H1 (cell line): Measurements from ENCODE around the gene ICA1. TPM values are rescaled to one million over a fixed set of nuclear protein-coding genes. Genes with fewer than 3 reads are reported as not detected.

Source experiments
- CTCF ChIA-PET: fragments of 300-600 bp; sonication (Branson Sonifier 250); formaldehyde crosslinking; loops from one replicate; lab custom pipeline; 2021; ENCODE audit not compliant: partially characterized antibody; lab: Charles Lee
- POLR2A ChIA-PET: fragments of 300-600 bp; sonication (Branson Sonifier 250); formaldehyde crosslinking; loops from one replicate; lab custom pipeline; 2021; ENCODE audit warnings: inconsistent platforms; ENCODE audit not compliant: partially characterized antibody; lab: Charles Lee
- DNase-seq, 2 experiments: peaks; one replicate each; pipeline versions ENCODE4 v3.0.0 to v3.0.0-alpha.2; 2010 to 2022; ENCODE audit warnings: low spot score in 2 of 2, low read depth in 1 of 2, mixed read lengths in 1 of 2
- FAIRE-seq: peaks from 2 replicates; lab custom pipeline; 2011; peaks lifted over from hg19 to GRCh38; lab: Jason Lieb, UNC
- H2AFZ ChIP-seq: 2 replicates; pipeline ENCODE4 v1.8.1; 2012; ENCODE audit warnings: low read length, inconsistent platforms
- H2AK5ac ChIP-seq: 2 replicates; pipeline ENCODE4 v1.6.1; 2013; ENCODE audit warnings: low read depth, low read length
- H2BK120ac ChIP-seq: replicated peaks from 2 replicates; pipeline ENCODE3; 2013; ENCODE audit warnings: low read depth, low read length, inconsistent platforms
- H2BK12ac ChIP-seq: 2 replicates; pipeline ENCODE4 v1.6.1; 2013; ENCODE audit warnings: low read depth, low read length
- H2BK15ac ChIP-seq: 2 replicates; pipeline ENCODE4 v1.6.1; 2013; ENCODE audit warnings: low read length
- H2BK20ac ChIP-seq: 2 replicates; pipeline ENCODE4 v1.6.1; 2013; ENCODE audit warnings: low read length
- H2BK5ac ChIP-seq: 2 replicates; pipeline ENCODE4 v1.6.1; 2013; ENCODE audit warnings: low read depth, low read length
- H3K14ac ChIP-seq: 2 replicates; pipeline ENCODE4 v1.6.1; 2013; ENCODE audit warnings: inconsistent platforms; ENCODE audit not compliant: insufficient read length
- H3K18ac ChIP-seq: 2 replicates; pipeline ENCODE4 v1.6.1; 2013; ENCODE audit warnings: low read length; ENCODE audit errors: extremely low read depth
- H3K23ac ChIP-seq: 2 replicates; pipeline ENCODE4 v1.6.1; 2013; ENCODE audit warnings: inconsistent platforms; ENCODE audit not compliant: insufficient read length
- H3K23me2 ChIP-seq: 2 replicates; pipeline ENCODE4 v1.6.1; 2013; ENCODE audit warnings: low read depth, low read length
- H3K27ac ChIP-seq: 2 replicates; pipeline ENCODE4 v1.6.1; 2011; ENCODE audit warnings: low read depth, low read length, inconsistent platforms
- H3K27me3 ChIP-seq, 4 experiments: replicated peaks in 1 of 4; 1 replicate in 1 of 4; 2 replicates in 3 of 4; pipeline versions ENCODE4 v1.6.1 to v1.8.1; 2011 to 2013; ENCODE audit warnings: low read length in 3 of 4, mild to moderate bottlenecking in 3 of 4, inconsistent platforms in 2 of 4, mixed read lengths in 2 of 4, moderate library complexity in 1 of 4; ENCODE audit not compliant: control insufficient read depth in 3 of 4, insufficient read depth in 3 of 4; ENCODE audit errors: extremely low read depth in 1 of 4
- H3K36me3 ChIP-seq, 4 experiments: 2 replicates each; pipeline versions ENCODE4 v1.6.1 to v1.8.1; 2011 to 2013; ENCODE audit warnings: mild to moderate bottlenecking in 4 of 4, low read length in 3 of 4, moderate library complexity in 2 of 4, control low read depth in 1 of 4, inconsistent platforms in 1 of 4; ENCODE audit not compliant: insufficient read depth in 4 of 4, control insufficient read depth in 2 of 4
- H3K4ac ChIP-seq: replicated peaks from 2 replicates; pipeline ENCODE3; 2013; ENCODE audit warnings: low read length, low read depth, mixed read lengths, inconsistent platforms; ENCODE audit not compliant: insufficient read length
- H3K4me1 ChIP-seq, 4 experiments: replicated peaks in 1 of 4; 1 replicate in 1 of 4; 2 replicates in 3 of 4; pipeline versions ENCODE4 v1.6.1 to v1.8.1; 2011 to 2013; ENCODE audit warnings: low read length in 3 of 4, inconsistent platforms in 2 of 4, mixed read lengths in 1 of 4; ENCODE audit not compliant: insufficient read depth in 4 of 4, control insufficient read depth in 3 of 4
- H3K4me2 ChIP-seq, 2 experiments: 2 replicates each; pipeline versions ENCODE4 v1.6.1 to v1.8.1; 2011 to 2013; ENCODE audit warnings: low read depth in 2 of 2, low read length in 2 of 2, control low read depth in 1 of 2, inconsistent platforms in 1 of 2, mild to moderate bottlenecking in 1 of 2; ENCODE audit not compliant: insufficient read depth in 1 of 2
- H3K4me3 ChIP-seq, 4 experiments: fragments of 200-600, 300-600 bp in 1 of 4; sonication (generic), shearing (Covaris generic), sonication (Bioruptor Twin) in 1 of 4; 2 replicates each; pipeline versions ENCODE4 v1.5.1 to v1.8.1; 2011 to 2016; ENCODE audit warnings: low read length in 4 of 4, low read depth in 3 of 4, control low read depth in 2 of 4, inconsistent platforms in 2 of 4, mild to moderate bottlenecking in 2 of 4, mixed read lengths in 1 of 4, moderate library complexity in 1 of 4; ENCODE audit not compliant: insufficient read depth in 2 of 4; ENCODE audit errors: extremely low read depth in 1 of 4
- H3K56ac ChIP-seq: replicated peaks from 2 replicates; pipeline ENCODE3; 2013; ENCODE audit warnings: low read depth, mild to moderate bottlenecking, mixed read lengths, low read length, inconsistent platforms; ENCODE audit not compliant: insufficient read length
- H3K79me1 ChIP-seq: 2 replicates; pipeline ENCODE4 v1.6.1; 2013; ENCODE audit warnings: low read depth, low read length, control low read depth
- H3K79me2 ChIP-seq, 2 experiments: 2 replicates each; pipeline versions ENCODE4 v1.6.1 to v1.8.1; 2012 to 2013; ENCODE audit warnings: low read length in 2 of 2, mild to moderate bottlenecking in 2 of 2, inconsistent platforms in 1 of 2; ENCODE audit not compliant: insufficient read depth in 2 of 2, control insufficient read depth in 1 of 2
- H3K9ac ChIP-seq, 4 experiments: replicated peaks in 1 of 4; 1 replicate in 1 of 4; 2 replicates in 3 of 4; pipeline versions ENCODE4 v1.6.1 to v1.8.1; 2011 to 2013; ENCODE audit warnings: low read depth in 3 of 4, low read length in 3 of 4, control low read depth in 2 of 4, mild to moderate bottlenecking in 2 of 4, moderate library complexity in 2 of 4, inconsistent platforms in 1 of 4; ENCODE audit errors: extremely low read depth in 1 of 4
- H3K9me3 ChIP-seq, 2 experiments: 2 replicates each; pipeline versions ENCODE4 v1.6.1 to v1.8.1; 2012 to 2013; ENCODE audit warnings: mild to moderate bottlenecking in 2 of 2, moderate library complexity in 2 of 2, control low read depth in 1 of 2, inconsistent platforms in 1 of 2, low read depth in 1 of 2, low read length in 1 of 2, mixed read lengths in 1 of 2; ENCODE audit not compliant: insufficient read depth in 2 of 2
- H4K20me1 ChIP-seq, 2 experiments: replicated peaks in 1 of 2; 2 replicates each; pipeline versions ENCODE3 to v1.8.1; 2011 to 2013; ENCODE audit warnings: inconsistent platforms in 2 of 2, low read length in 2 of 2, mild to moderate bottlenecking in 1 of 2; ENCODE audit not compliant: insufficient read depth in 2 of 2, control insufficient read depth in 1 of 2
- H4K5ac ChIP-seq: 2 replicates; pipeline ENCODE4 v1.6.1; 2013; ENCODE audit warnings: low read length, low read depth, mixed read lengths, inconsistent platforms; ENCODE audit not compliant: insufficient read length
- H4K8ac ChIP-seq: 2 replicates; pipeline ENCODE4 v1.8.0; 2013; ENCODE audit warnings: mild to moderate bottlenecking, moderate library complexity, low read length, inconsistent platforms; ENCODE audit not compliant: insufficient read depth; ENCODE audit errors: extremely low read depth
- H4K91ac ChIP-seq: replicated peaks from 2 replicates; pipeline ENCODE3; 2013; ENCODE audit warnings: low read length, mixed read lengths, inconsistent platforms; ENCODE audit not compliant: insufficient read length
- ASH2L ChIP-seq: fragments of 200-600, 300-600 bp; sonication (generic); IDR thresholded peaks from one replicate; pipeline ENCODE4 v1.7.1; 2017; ENCODE audit warnings: low read length
- CHD2 ChIP-seq: IDR thresholded peaks from 2 replicates; pipeline ENCODE4 v1.6.1; 2012; ENCODE audit warnings: low read length, improper control_type of control experiment
- CTBP2 ChIP-seq: IDR thresholded peaks from 2 replicates; pipeline ENCODE4 v1.7.0; 2011; ENCODE audit warnings: borderline replicate concordance, mild to moderate bottlenecking, moderate library complexity, mixed read lengths, low read length; ENCODE audit not compliant: insufficient read depth, insufficient read length
- HDAC6 ChIP-seq: IDR thresholded peaks from one replicate; pipeline ENCODE4 v1.7.1; 2012; ENCODE audit warnings: low read depth, mild to moderate bottlenecking, inconsistent platforms, low read length, moderate library complexity
- KDM4A ChIP-seq: IDR thresholded peaks from one replicate; pipeline ENCODE4 v1.7.1; 2012; ENCODE audit warnings: low read depth, mild to moderate bottlenecking, moderate library complexity, low read length, inconsistent platforms; ENCODE audit not compliant: severe bottlenecking
- SIRT6 ChIP-seq: IDR thresholded peaks from one replicate; pipeline ENCODE4 v1.7.1; 2012; ENCODE audit warnings: low read length, inconsistent platforms
- YY1 ChIP-seq: IDR thresholded peaks from 2 replicates; pipeline ENCODE4 v1.6.1; 2011; ENCODE audit warnings: low read depth, mild to moderate bottlenecking, low read length
- ZNF274 ChIP-seq: IDR thresholded peaks from 2 replicates; pipeline ENCODE4 v1.7.0; 2012; ENCODE audit warnings: low read length, borderline replicate concordance; ENCODE audit errors: extremely low read depth
- WGBS, 2 experiments: shearing (Covaris generic) in 1 of 2; methylation state at CpG; one replicate each; pipeline versions ENCODE4 v1.1.6 to v1.1.7; 2013 to 2015; ENCODE audit warnings: low lambda C conversion rate in 2 of 2, mixed read lengths in 2 of 2, inconsistent platforms in 1 of 2, low coverage in 1 of 2, missing lambda C conversion rate in 1 of 2; ENCODE audit not compliant: insufficient replicate concordance in 2 of 2, insufficient coverage in 1 of 2, insufficient read length in 1 of 2; ENCODE audit errors: extremely low coverage in 1 of 2, missing lambda C conversion rate in 1 of 2; 5-methylcytosine and 5-hydroxymethylcytosine counted together
- polyA plus RNA-seq, 7 experiments: library from polyadenylated mRNA; depleted of rRNA in 3 of 7; stranded (reverse) in 5 of 7; unstranded in 2 of 7; fragments of >200 nt in 5 of 7; fragments of 200-250 nt in 2 of 7; gene quantifications; 1 replicate in 5 of 7; 2 replicates in 1 of 7; 4 replicates in 1 of 7; pipeline versions ENCODE4 v1.2.1 to v1.2.3, GENCODE V29; 2011 to 2013; ENCODE audit warnings: missing spikeins in 2 of 7, mixed read lengths in 2 of 7
- total RNA-seq: library from RNA; stranded (reverse); fragmentation: NEBNext Ultra II Directional; extraction: Animal tissue kit (Norgen Biotek cat#: 25700); gene quantifications from 2 replicates; pipeline ENCODE4 v1.2.1, GENCODE V29; 2021
- TF ChIP-seq, protein P1 (sequence below): IDR thresholded peaks from 2 replicates; pipeline ENCODE4 v1.6.1; 2012; ENCODE audit warnings: low read length, inconsistent platforms

Gene ICA1
- total and polyA plus RNA-seq, 2 of the 8 experiments (the other 6 are each of a cell fraction or from before 2014, with no cell fraction given) = 14.9 to 37.1 TPM

DNA sequence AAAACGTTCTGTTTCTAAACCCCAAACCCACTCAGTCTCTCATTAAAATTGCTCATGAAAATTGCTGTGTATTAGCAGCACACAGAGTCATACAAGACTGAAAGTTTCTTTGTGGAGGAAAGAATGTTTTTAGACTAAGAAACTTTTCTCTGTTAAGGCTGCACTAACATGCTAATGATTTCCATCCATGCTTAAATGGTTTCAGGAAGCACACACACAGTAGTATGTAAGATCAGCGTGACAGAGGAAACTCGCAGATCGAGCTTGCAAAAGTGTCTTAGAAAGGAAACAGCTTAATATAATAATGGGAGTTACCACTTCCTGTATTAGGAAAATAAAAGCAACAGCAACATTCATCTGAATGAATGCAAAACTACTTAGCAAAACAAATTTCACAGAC is 112.7 kb downstream of the ICA1 start:
- ChIA-PET POLR2A (no interaction called here), CTCF (interaction anchor here (0.6 kb wide), 1 partner anchor 467 kb away, joined by 3 read pairs; no protein-coding TSS in a partner anchor)
- 73% methylated on average over 4 of the region's 4 CpGs; no CpG with 5 or more reads in 1 of the 2 experiments for WGBS, 2 experiments

More for the DNA sequence above, 112.7 kb downstream of the ICA1 start:
- Histone ChIP-seq H3K9ac (no peak overlapping the region), H3K23ac (no peak overlapping the region), H3K36me3 (no peaks in the 10 kb centered on the region), H3K23me2 (peaks cover 6% of the 10 kb centered on the region; the same call in 1 of the 2 replicates), H3K79me1 (no peaks in the 10 kb centered on the region), H2BK5ac (no peak overlapping the region), H4K91ac (no peak overlapping the region), H2AFZ (no peak overlapping the region), H4K8ac (no peak overlapping the region), H3K4me3 (no peak overlapping the region), H4K5ac (no peak overlapping the region), H3K27ac (no peak overlapping the region), H2AK5ac (no peak overlapping the region), H3K27me3 (no peaks in the 10 kb centered on the region), H3K4me2 (no peak overlapping the region), H2BK20ac (no peak overlapping the region), H3K4me1 (peaks cover 0 to 16% (median 6%) of the 10 kb centered on the region in 4 experiments; a peak in 3 of 7 replicates), H2BK120ac (no peak overlapping the region), H2BK15ac (no peak overlapping the region), H3K14ac (no peak overlapping the region), H3K9me3 (no peaks in the 10 kb centered on the region; a peak in 1 of 4 replicates), H2BK12ac (no peak overlapping the region), H3K18ac (no peak overlapping the region), H3K4ac (no peak overlapping the region), H3K79me2 (no peaks in the 10 kb centered on the region), H4K20me1 (peaks cover 0 to 2% of the 10 kb centered on the region in 2 experiments), H3K56ac (no peak overlapping the region)
- DNase-seq (no peak), FAIRE-seq (no peak)
- TF ChIP-seq, protein P1, sequence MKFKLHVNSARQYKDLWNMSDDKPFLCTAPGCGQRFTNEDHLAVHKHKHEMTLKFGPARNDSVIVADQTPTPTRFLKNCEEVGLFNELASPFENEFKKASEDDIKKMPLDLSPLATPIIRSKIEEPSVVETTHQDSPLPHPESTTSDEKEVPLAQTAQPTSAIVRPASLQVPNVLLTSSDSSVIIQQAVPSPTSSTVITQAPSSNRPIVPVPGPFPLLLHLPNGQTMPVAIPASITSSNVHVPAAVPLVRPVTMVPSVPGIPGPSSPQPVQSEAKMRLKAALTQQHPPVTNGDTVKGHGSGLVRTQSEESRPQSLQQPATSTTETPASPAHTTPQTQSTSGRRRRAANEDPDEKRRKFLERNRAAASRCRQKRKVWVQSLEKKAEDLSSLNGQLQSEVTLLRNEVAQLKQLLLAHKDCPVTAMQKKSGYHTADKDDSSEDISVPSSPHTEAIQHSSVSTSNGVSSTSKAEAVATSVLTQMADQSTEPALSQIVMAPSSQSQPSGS = no peak
- TF ChIP-seq YY1 = no peak
- no peak for TF ChIP-seq SIRT6
- no peak for TF ChIP-seq HDAC6
- no peak for TF ChIP-seq CTBP2
- no peak for TF ChIP-seq KDM4A
- no peak for TF ChIP-seq CHD2
- TF ChIP-seq ASH2L = no peak
- no peak for TF ChIP-seq ZNF274
